CD14-positive monocyte (primary cell): Measurements from ENCODE around the gene C1S. TPM values are rescaled to one million over a fixed set of nuclear protein-coding genes. Genes with fewer than 3 reads are reported as not detected.

Experiments used
- DNase-seq, 3 donors: peaks; one replicate each; pipeline ENCODE4 v3.0.0-alpha.2; 2011 to 2022
- H2AFZ ChIP-seq: 2 replicates; pipeline ENCODE4 v1.6.0; 2012; ENCODE audit warnings: mild to moderate bottlenecking, low read depth, low read length, inconsistent platforms; ENCODE audit not compliant: insufficient read depth, poor library complexity, severe bottlenecking
- H3K27ac ChIP-seq, 2 donors: 1 replicate in 1 of 2; 2 replicates in 1 of 2; pipeline ENCODE4 v1.5.1; 2012 to 2013; ENCODE audit warnings: low read length in 2 of 2, control low read depth in 1 of 2, inconsistent platforms in 1 of 2, low read depth in 1 of 2, mild to moderate bottlenecking in 1 of 2
- H3K27me3 ChIP-seq, 2 donors: one replicate each; pipeline versions ENCODE4 v1.6.0 to v1.6.1; 2011 to 2013; ENCODE audit warnings: low read length in 2 of 2; ENCODE audit not compliant: control insufficient read depth in 2 of 2, insufficient read depth in 2 of 2
- H3K36me3 ChIP-seq, 2 donors: replicated peaks in 1 of 2; 1 replicate in 1 of 2; 2 replicates in 1 of 2; pipeline versions ENCODE4 v1.5.1 to v1.6.1; 2012 to 2013; ENCODE audit warnings: low read length in 2 of 2, control low read depth in 1 of 2, inconsistent platforms in 1 of 2, mild to moderate bottlenecking in 1 of 2; ENCODE audit not compliant: insufficient read depth in 2 of 2, control insufficient read depth in 1 of 2
- H3K4me1 ChIP-seq, 2 donors: 1 replicate in 1 of 2; 2 replicates in 1 of 2; pipeline versions ENCODE4 v1.5.1 to v1.6.1; 2012 to 2013; ENCODE audit warnings: low read length in 2 of 2, control low read depth in 1 of 2, inconsistent platforms in 1 of 2, mild to moderate bottlenecking in 1 of 2, moderate library complexity in 1 of 2; ENCODE audit not compliant: insufficient read depth in 2 of 2, control insufficient read depth in 1 of 2
- H3K4me2 ChIP-seq: replicated peaks from 2 replicates; pipeline ENCODE3; 2012; ENCODE audit warnings: low read length, moderate library complexity, mild to moderate bottlenecking; ENCODE audit not compliant: poor library complexity, severe bottlenecking; ENCODE audit errors: extremely low read depth
- H3K4me3 ChIP-seq, 3 experiments: fragments of 200-600 bp in 1 of 3; sonication (generic) in 1 of 3; replicated peaks in 1 of 3; 1 replicate in 2 of 3; 2 replicates in 1 of 3; pipeline ENCODE4 v1.5.1; 2011 to 2013; ENCODE audit warnings: low read length in 3 of 3, mild to moderate bottlenecking in 3 of 3, control low read depth in 2 of 3, low read depth in 2 of 3, inconsistent platforms in 1 of 3, moderate library complexity in 1 of 3
- H3K79me2 ChIP-seq: 2 replicates; pipeline ENCODE4 v1.6.0; 2012; ENCODE audit warnings: mild to moderate bottlenecking, control low read depth, inconsistent platforms, low read length, moderate library complexity; ENCODE audit not compliant: insufficient read depth
- H3K9ac ChIP-seq: 2 replicates; pipeline ENCODE4 v1.6.0; 2017; ENCODE audit warnings: low read length, mild to moderate bottlenecking; ENCODE audit not compliant: insufficient read depth, poor library complexity, severe bottlenecking
- H3K9me3 ChIP-seq, 2 donors: replicated peaks in 1 of 2; 1 replicate in 1 of 2; 2 replicates in 1 of 2; pipeline versions ENCODE4 v1.5.1 to v1.6.1; 2012 to 2013; ENCODE audit warnings: low read length in 2 of 2, control low read depth in 1 of 2; ENCODE audit not compliant: control insufficient read depth in 1 of 2, insufficient read depth in 1 of 2
- H4K20me1 ChIP-seq: 2 replicates; pipeline ENCODE4 v1.6.0; 2012; ENCODE audit warnings: mild to moderate bottlenecking, low read length, control low read depth, moderate library complexity; ENCODE audit not compliant: insufficient read depth
- H3K27ac Mint-ChIP-seq, 7 donors: one replicate each; pipeline ENCODE4 v1.8.0; 2020; ENCODE audit warnings: mild to moderate bottlenecking in 7 of 7, mixed read lengths in 7 of 7, moderate library complexity in 6 of 7, inconsistent platforms in 2 of 7
- H3K27me3 Mint-ChIP-seq, 3 donors: one replicate each; pipeline ENCODE4 v1.8.0; 2021 to 2022; ENCODE audit warnings: low read depth in 3 of 3, mild to moderate bottlenecking in 3 of 3, mixed read lengths in 3 of 3, moderate library complexity in 3 of 3, inconsistent platforms in 1 of 3
- H3K36me3 Mint-ChIP-seq, 2 donors: one replicate each; pipeline ENCODE4 v1.8.0; 2020; ENCODE audit warnings: mixed read lengths in 2 of 2, inconsistent platforms in 1 of 2, mild to moderate bottlenecking in 1 of 2
- H3K4me1 Mint-ChIP-seq: one replicate; pipeline ENCODE4 v1.8.0; 2020; ENCODE audit warnings: mild to moderate bottlenecking, mixed read lengths
- H3K4me3 Mint-ChIP-seq, 2 donors: one replicate each; pipeline ENCODE4 v1.8.0; 2020; ENCODE audit warnings: mild to moderate bottlenecking in 2 of 2, mixed read lengths in 2 of 2, moderate library complexity in 1 of 2
- H3K9me3 Mint-ChIP-seq, 7 donors: one replicate each; pipeline ENCODE4 v1.8.0; 2020 to 2022; ENCODE audit warnings: mixed read lengths in 7 of 7, mild to moderate bottlenecking in 6 of 7, moderate library complexity in 6 of 7, inconsistent platforms in 2 of 7
- WGBS: methylation state at CpG from one replicate; pipeline ENCODE4 v1.1.5; 2013; ENCODE audit warnings: missing lambda C conversion rate; ENCODE audit not compliant: insufficient coverage; 5-methylcytosine and 5-hydroxymethylcytosine counted together
- intact Hi-C, 2 donors: fragments of 100-400 bp; cut with micrococcal nuclease; formaldehyde crosslinking; loops; one replicate each; pipeline versions ENCODE4 v1.15.0 to v1.15.1; 2023
- polyA plus RNA-seq, 3 donors: library from polyadenylated mRNA; depleted of rRNA in 1 of 3; unstranded in 2 of 3; stranded (reverse) in 1 of 3; fragments of 300-500 nt in 2 of 3; fragments of >200 nt in 1 of 3; fragmentation: Illumina TruSeq in 2 of 3; gene quantifications; 1 replicate in 2 of 3; 2 replicates in 1 of 3; pipeline ENCODE4 v1.2.3, GENCODE V29; 2012 to 2021
- TF ChIP-seq, protein P1 (sequence below): fragments of 200-600 bp; IDR thresholded peaks from one replicate; pipeline ENCODE4 v1.8.0; 2022; ENCODE audit warnings: antibody characterized with exemption, mild to moderate bottlenecking

C1S gene
- polyA plus RNA-seq, 3 donors, result 1.00 TPM; not detected in 2

DNA sequence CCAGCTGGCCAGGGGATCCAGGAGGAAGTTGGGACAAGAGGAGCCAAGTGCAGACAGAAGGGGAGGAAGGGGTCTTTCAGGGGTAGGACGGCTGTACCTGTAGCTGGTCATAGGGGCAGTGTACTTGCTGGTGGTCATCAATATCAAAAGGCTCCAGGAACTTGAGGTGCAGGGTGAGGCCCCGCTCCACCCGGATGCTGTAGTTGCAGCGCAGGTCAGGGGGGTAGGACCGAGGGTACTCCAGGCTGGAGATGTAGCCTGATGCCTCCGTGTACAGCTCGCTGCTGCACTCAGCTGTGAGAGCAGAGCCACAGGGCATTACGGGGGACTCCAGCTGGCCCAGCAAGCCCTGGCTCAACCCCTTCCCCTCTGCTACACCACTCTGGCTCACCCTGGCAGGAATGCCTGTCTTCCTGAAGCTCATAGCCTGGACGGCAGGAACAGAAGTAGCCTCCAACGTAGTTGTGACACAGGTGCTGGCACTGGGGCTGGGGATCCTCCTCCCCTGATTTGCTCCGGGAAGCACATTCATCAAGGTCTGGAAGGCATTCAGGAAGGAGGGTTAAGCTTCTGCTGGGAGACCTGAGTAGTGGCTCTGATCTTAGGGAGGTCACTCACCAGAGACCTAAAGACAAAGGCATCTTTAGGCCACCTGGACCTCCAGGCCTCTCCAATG, 28.8 kb downstream of the C1S start:
- H3K27ac Mint-ChIP-seq, result no peak overlapping the region
- H3K36me3 Mint-ChIP-seq, result no peaks in the 10 kb centered on the region
- H3K9me3 Mint-ChIP-seq, result peaks cover 0 to 1% (median 0%) of the 10 kb centered on the region in 7 donors
- H3K27ac ChIP-seq, result no peak overlapping the region
- no peak for DNase-seq
- peaks cover 9% of the 10 kb centered on the region for H3K4me1 Mint-ChIP-seq
- H3K4me3 Mint-ChIP-seq, result peak overlapping the region in 1 of 2 donors; percentile 10
- H3K4me1 ChIP-seq, result peaks cover 0 to 3% of the 10 kb centered on the region in 2 donors
- intact Hi-C loops, result no loop called here
- no peaks in the 10 kb centered on the region for H3K79me2 ChIP-seq
- no peak overlapping the region for H3K4me3 ChIP-seq
- peaks cover 0 to 2% of the 10 kb centered on the region in 2 donors for H3K27me3 ChIP-seq
- no peak overlapping the region for H3K4me2 ChIP-seq
- WGBS, result 95% methylated on average over 11 of the region's 11 CpGs
- peaks cover 4 to 12% (median 8%) of the 10 kb centered on the region in 3 donors for H3K27me3 Mint-ChIP-seq
- TF ChIP-seq, protein P1, sequence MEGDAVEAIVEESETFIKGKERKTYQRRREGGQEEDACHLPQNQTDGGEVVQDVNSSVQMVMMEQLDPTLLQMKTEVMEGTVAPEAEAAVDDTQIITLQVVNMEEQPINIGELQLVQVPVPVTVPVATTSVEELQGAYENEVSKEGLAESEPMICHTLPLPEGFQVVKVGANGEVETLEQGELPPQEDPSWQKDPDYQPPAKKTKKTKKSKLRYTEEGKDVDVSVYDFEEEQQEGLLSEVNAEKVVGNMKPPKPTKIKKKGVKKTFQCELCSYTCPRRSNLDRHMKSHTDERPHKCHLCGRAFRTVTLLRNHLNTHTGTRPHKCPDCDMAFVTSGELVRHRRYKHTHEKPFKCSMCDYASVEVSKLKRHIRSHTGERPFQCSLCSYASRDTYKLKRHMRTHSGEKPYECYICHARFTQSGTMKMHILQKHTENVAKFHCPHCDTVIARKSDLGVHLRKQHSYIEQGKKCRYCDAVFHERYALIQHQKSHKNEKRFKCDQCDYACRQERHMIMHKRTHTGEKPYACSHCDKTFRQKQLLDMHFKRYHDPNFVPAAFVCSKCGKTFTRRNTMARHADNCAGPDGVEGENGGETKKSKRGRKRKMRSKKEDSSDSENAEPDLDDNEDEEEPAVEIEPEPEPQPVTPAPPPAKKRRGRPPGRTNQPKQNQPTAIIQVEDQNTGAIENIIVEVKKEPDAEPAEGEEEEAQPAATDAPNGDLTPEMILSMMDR, result no peak
- no peak overlapping the region for H2AFZ ChIP-seq
- no peak overlapping the region for H3K9ac ChIP-seq
- no peaks in the 10 kb centered on the region for H3K9me3 ChIP-seq
- no peaks in the 10 kb centered on the region for H3K36me3 ChIP-seq
- H4K20me1 ChIP-seq, result no peaks in the 10 kb centered on the region

DNA sequence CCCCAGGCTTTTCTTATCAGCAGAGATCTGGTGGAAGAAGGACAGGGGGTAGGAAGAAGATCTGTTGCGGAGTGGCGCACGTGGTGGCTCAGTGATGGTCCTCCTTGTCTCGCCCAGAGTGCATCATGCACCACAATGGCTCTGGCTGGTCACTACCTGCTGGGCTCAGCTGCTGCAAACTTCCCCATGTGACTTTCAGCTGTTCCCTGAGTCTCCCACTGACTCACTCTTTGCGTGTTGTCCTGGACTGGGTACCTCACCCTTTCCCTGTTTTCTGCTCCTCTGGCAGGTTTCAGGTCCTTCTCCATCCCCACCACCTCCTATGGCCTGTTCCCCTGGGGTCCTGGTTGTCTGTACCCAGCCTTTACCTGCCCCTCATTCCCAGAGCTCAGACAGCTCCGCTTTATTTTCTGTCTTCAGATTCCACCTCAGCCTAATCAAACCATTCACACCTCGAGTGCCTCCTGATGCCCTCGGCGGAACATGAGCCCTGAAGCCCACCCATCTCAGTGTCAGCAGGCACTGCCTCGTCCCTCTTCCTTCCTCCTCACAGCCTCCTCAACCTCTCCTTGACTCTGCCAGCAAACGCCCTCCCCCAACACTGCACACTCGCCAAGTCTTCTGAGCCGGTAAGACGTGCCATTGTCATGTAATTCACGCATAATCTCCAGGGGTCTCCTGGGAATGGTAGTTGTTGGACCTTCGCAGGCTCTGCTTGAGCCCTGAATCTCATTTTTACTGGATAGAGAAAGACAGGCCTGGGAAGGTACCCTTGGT, 29.9 kb downstream of the C1S start:
- Histone ChIP-seq H3K27ac (no peak overlapping the region), H2AFZ (no peak overlapping the region), H3K36me3 (no peaks in the 10 kb centered on the region), H3K79me2 (no peaks in the 10 kb centered on the region), H3K27me3 (peaks cover 0 to 2% of the 10 kb centered on the region in 2 donors), H3K4me1 (peaks cover 0 to 3% of the 10 kb centered on the region in 2 donors), H4K20me1 (no peaks in the 10 kb centered on the region), H3K9ac (no peak overlapping the region), H3K4me2 (no peak overlapping the region), H3K9me3 (no peaks in the 10 kb centered on the region), H3K4me3 (no peak overlapping the region)
- TF ChIP-seq, protein P1, result no peak
- peaks cover 0 to 1% (median 0%) of the 10 kb centered on the region in 7 donors for H3K9me3 Mint-ChIP-seq
- DNase-seq, result no peak
- intact Hi-C loops, result loop anchor here (5.0 to 10.0 kb wide), 2 partner anchors 66 to 168 kb away; no protein-coding TSS in a partner anchor
- no peaks in the 10 kb centered on the region for H3K36me3 Mint-ChIP-seq
- peaks cover 4 to 16% (median 10%) of the 10 kb centered on the region in 3 donors for H3K27me3 Mint-ChIP-seq
- no peak overlapping the region for H3K27ac Mint-ChIP-seq
- H3K4me3 Mint-ChIP-seq, result no peak overlapping the region
- H3K4me1 Mint-ChIP-seq, result peaks cover 9% of the 10 kb centered on the region
- 84% methylated on average over 12 of the region's 16 CpGs for WGBS
